Activated CD4-positive, CD25-positive, alpha-beta regulatory T cell treated with anti-CD3 and anti-CD28 coated beads, Interleukin-2, amount 50 U/mL, for 72 hours (primary cell): Measurements from ENCODE around the gene KPNA2.
A peak's percentile ranks its signal among the peaks of the same experiment; 100 is the strongest.
"Not testable (repeated sequence)": the region's sequence is repeated elsewhere in the genome, so short reads cannot be mapped to it uniquely, and the experiment has no call there.

Experiments
- DNase-seq: peaks from one replicate; pipeline ENCODE4 v3.0.0; 2021

KPNA2 gene

DNA sequence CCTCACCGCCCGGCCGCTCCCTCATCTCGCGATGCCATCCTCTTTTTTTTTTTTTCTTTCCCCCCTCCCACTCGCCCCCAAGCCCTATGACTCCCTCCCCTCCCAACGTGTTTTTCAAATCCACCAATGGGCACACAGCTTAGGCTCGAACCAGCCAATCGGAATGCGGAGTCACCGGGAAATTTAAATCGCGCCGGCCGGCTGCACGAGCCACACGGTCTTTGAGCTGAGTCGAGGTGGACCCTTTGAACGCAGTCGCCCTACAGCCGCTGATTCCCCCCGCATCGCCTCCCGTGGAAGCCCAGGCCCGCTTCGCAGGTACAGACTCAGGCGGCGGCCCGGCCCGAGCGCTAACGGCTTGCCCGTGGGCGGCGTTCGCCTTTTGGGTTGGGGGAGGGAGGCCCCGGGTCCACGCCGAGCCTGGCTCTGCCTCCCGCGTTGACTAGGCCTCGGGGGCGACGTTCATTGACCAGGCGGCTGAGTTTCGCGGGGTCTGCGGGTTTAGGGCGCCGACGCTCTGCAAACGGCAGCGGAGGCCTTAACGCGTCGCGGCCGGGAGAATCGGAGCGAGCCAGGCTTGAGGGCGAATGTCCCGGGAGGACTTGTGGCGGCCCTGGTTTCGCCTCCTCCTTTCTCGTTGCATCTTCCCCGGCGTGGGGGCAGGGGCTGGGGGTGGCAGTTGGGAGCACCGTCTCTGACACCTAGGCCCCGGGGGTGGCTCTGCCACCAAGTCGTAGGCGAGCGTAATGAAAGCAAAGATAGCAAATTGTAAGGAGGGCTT is at the start of gene KPNA2:
Gene KPNA2 (plus strand): TSS at position 213 of the 781 bp plus-strand sequence. CDS start 1,398 bp downstream, outside the sequence.
- peak; percentile 90 for DNase-seq

DNA sequence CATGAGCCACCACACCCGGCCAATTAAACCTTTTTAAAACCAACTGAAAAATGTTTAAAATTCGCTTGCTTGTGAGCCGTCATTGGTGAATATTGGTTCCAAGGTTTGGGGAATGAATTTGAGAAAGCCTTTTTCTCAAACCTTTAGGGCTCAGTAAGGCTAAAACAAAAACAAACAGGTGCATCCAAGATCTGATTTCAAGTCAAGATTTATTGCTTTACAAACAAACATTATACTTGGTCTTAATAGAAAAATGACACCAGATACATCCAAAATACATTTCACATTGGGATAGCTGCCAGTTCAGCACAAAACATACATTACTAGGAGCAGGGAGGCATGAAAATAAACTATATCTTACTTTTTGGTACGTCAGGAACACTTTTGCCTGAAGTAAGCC is 44.6 kb upstream of the KPNA2 start:
- DNase-seq, result no peak

DNA sequence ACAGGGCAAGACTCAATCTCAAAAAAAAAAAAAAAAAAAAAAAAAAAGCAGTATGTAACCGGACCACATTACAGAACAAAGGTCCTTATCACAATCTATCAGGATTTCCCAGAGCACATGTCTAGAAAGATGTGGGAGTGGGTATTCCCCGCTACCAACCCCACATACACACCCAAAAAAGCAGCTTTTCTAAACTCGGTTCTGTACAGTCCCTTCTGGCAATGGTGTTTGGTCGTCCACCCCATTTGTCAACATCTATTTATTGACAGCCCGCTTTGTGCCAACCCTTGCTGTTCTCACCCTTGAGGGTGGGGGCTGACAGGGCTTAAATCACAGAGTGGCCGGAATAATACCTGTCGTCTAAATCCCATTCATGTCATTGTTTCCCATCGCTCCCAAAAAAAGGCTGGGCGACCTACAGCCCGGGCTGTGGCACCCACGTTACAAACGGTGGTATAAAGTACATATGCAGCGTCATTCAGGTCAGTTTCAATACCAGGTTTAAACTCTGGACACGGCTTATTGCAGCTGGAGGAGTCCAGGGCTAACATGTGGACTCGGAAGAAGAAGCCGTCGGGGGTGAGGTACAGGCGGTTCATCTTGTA is 42.9 kb upstream of the KPNA2 start:
- no peak for DNase-seq

DNA sequence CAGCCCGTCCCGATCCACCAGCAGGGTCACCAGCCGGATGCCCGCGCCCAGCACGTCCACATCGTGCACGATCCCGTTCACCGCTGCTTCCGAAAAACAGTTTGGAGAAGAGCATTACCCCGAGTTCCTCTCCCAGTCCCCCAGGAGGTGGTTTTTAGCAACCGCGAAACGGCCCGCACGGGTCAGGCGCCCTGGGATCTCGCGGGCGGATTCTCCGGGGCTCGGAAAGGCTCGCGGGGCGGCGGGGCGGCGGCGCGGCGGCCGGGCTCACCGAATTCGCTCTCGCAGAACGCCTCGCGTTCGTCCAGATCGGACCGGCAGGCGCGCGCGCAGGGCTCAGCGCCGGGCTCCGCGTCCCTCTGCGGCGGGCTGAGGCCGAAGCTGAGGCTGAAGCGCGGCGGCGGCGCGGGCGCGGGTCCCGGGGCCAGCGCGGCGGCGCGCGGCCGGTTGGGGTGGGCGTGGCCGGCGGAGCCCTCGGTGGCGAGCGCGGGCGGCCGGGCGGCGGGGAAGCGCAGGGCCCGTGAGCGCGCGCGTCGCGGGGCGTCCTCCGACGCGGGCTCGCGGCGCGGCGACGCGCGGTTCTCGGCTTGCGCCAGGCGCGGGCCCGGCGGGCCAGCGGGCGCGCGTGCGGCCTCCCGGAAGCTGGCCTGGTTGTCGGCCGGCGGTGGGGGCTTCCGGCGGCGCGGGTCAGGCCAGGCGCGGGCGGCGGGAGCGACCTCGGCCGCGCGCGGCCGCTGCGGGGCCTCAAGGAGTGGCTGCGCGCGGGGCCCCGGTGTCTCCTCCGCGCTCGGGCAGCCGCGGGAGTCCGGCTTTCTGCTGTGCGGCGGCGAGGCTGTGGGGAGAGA is 42.2 kb upstream of the KPNA2 start:
- peak; percentile 82 for DNase-seq

DNA sequence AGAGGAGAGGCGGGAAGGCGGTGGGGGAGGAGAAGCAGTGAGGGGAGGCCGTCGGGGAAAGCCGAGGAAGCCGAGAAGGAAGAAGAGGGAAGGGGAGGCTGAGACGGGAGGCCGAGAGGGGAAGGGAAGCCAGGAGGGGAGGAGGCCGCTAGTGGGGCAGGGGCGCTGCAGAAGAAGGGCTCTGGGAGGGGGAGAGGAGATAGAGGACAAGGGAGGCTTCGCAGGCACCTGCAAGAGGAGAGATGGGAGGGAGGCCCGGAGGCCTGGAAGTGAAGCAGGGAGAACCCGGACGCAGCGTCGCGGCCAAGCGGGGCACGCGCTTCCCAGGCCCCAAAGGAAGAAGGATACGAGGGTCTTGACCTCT is 41.6 kb upstream of the KPNA2 start:
- no peak for DNase-seq

DNA sequence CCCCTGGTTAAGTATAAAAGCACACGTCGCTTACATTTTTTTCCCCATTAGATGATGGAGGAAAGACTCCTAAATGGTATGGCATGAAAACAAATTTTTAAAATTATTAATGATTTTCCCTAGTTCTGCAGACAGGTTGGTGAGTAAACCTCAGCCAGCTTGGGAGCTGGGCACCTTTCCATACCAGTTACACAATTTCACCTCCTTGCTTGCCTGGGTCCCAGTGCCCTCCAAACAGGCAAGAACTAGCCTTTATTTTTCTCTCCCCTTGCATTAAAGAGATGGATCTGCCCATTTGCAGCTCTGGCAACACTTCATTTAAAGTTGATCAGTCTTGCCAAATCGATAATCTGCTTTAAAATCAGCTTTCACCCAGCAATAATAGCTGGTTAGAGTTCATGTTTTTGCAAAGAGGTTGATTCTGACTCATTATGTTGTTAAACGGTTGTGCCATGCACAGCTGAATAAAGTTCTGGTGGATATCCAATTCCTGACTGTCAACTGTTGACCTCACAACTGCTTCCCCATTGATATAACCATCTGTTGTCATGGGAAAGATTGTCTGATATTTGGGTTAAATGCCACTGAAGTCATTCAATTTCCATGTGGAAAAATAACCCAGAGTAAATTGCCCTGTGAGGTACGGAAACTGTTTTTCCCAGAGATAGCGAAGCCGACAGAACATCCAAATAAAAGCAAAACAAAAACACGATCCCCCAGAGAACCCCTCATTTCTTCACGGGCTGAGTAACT is 40.5 kb upstream of the KPNA2 start:
- DNase-seq, result no peak

DNA sequence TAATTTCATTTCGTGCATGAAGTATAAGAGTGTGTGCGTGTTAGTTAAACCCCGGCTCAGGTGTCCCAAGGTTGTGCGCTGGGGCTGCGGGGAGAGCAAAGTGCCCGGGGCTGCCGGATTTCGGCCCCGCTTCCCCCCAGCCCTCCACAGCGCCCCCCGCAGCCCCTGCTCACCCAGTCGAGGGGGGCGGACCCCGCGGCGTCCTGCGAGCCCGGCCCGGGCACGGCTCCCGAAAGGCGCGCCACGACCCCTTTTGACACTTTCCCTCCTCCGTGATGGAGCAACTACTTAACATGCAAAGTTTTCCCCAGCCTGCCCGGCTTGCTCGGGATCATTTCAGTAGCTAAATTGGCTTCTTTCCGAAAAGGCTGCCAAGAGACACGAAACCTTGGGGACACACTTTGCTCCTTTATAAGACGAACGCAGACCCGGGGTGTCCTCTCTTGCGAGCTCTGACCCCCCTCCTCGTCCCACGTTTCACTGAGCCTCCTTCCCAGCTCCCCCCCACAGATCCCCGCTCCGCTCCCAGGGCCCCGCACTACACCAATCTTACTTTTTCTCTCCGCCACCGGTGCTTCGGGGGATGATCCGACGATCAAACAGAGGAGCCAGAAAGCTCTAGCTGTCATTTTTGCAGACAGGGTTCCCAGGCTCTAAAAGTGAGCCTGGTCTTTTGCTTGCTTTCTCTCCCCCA is 39.8 kb upstream of the KPNA2 start:
- DNase-seq, result no peak

DNA sequence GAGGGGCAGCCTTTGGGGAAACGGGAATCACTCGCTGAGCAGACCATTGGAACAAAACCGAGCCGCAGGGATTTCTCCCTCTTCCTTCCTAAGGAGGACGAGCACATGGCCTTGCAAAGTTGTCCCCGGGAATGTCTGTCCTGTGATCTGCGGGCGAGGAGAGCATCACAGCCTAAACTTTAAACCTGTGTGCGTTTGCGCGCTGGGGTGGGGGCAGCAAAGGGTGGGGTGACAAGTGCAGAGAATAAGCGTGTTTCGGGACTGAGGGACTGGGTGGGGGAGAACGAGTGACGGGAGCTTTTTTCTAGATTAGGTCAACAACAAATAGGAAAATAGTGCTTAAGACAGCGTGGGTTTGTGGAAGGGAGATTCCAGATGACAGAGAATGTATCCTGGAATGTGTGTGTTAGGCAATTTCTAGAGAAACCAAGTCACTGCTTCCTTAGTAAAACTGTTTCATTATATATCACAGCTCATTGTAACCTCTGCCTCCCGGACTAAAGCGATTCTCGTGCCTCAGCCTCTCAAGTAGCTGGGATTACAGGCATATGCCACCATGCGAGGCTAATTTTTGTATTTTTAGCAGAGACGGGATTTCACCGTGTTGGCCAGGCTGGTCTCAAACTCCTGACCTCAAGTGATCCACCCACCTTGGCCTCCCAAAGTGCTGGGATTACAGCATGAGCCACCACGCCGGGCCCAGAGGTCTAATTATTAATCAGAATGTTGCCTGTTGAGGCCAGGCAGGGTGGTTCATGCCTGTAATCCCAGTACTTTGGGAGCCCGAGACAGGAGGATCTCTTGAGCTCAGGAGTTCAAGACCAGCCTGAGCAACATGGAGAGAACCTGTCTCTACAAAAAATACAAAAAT is 39.0 kb upstream of the KPNA2 start, which contains the start of gene C17orf58:
Gene C17orf58 (minus strand): TSS at position 169 of the 871 bp plus-strand sequence. CDS start 271 bp downstream, outside the sequence.
- DNase-seq, result not testable (repeated sequence)

DNA sequence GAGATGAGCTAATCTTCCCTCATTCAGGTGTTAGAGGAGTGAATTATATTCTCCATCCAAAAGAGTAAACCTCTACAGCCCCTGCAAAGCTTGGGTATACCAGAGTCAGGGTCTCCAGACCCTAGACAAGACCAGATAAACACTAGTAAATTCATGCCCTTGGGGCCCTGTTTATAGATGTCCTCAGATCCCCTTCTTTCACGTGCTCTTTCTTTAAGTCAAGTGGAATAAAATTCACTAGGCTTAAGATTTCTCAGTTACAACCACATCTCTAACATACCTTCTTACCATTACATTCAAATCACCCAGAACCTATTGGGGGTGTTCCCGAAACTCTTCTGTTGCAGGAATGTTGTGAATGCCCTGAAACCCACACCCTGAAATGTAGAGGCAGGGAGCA is 37.1 kb upstream of the KPNA2 start:
- DNase-seq, result no peak

DNA sequence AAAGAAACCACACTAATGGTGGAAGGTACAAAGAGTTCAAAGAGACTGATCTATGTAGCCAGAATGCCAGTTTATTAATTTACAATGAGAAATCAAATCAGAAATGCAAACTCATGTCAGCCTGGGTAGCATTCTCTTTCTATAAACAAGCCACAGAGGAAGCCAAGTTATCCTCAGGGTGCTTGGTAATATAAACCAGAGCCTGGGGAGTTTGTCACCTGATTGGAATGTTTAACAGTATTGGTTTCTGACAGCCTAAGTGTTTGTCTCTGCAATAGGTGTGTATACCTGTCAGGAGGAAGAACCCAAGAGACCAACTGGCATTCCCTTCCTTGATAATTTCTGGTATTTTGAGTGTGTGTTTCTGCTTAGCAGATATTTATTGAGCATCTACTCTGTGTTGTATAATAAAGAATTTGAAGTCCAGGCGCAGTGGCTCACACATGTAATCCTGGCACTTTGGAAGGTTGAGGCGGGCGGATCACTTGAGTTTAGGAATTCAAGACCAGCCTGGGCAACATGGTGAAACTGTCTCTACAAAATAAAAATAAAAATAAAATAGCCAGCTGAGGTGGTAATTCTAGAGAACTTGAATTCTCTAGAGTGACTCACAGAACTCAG is 36.1 kb upstream of the KPNA2 start:
- DNase-seq, result no peak

DNA sequence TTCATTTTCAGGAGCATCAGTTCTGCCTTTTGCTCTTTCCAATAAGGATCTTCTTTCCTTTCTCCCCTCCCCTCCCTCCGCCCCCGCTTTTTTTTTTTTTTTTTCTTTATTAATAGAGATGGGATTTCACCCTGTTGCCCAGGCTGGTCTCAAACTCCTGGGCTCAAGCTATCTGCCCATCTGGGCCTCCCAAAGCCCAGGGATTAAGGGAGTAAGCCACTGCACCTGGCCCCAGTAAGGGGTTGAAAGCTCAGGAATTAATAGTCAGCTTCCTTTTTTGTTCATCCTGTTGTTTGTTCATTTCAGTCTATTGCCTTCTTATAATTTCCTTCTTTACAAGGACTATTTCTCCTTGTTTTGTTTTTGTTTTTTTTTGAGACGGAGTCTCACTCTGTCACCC is 31.3 kb upstream of the KPNA2 start:
- DNase-seq, result no peak

DNA sequence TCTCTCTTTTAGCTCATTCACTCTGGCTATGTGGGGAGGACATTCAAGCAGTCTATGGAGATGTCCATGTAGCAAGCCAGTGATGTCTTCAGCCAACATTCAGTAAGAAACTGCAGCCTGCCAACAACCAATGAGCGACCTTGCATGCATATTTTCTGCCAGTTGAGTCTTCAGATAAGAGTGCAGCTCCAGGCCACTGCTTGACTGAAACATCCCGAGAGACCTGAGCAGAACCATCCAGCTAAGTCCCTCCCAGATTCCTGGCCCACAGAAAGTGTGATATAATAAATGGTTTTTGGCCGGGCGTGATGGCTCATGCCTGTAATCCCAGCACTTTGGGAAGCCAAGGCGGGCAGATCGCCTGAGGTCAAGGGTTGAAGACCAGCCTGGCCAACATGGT is 28.7 kb upstream of the KPNA2 start:
- no peak for DNase-seq

DNA sequence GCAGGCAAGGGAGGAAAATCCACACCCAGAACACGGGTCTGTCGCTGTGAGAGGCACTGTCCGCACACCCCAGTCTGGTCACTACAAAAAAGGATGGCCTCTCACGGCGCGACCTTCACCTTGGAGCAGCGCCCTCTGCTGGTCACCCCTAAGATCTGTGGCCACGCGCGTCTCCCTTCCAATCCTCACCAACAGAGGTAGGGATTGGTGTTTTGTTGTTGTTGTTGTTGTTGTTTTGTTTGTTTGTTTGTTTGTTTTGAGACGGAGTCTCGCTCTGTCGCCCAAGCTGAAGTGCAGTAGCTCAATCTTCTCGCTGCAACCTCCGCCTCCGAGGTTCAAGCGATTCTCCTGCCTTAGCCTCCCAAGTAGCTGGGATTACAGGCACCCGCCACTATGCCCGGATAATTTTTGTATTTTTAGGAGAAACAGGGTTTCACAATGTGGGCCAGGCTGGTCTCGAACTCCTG is 24.3 kb upstream of the KPNA2 start:
- DNase-seq, result peak; percentile 79

DNA sequence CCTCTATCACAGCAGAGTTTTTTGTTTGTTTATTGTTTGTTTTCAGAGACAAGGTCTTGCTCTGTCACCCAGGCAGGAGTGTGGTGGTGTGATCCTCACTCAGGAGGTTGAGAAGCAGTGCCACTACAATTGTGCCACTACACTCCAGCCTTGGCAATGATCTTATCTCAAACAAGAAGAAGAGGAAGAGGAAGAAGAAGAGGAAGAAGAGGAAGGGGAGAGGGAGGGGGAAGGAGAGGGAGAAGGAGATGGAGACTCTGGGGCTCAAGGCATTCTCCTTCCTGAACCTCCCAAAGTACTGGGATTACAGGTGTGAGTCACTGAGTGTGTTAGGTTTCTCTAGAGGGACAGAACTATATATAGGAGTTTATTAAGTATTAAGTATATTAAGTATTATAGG is 22.1 kb upstream of the KPNA2 start:
- no peak for DNase-seq

DNA sequence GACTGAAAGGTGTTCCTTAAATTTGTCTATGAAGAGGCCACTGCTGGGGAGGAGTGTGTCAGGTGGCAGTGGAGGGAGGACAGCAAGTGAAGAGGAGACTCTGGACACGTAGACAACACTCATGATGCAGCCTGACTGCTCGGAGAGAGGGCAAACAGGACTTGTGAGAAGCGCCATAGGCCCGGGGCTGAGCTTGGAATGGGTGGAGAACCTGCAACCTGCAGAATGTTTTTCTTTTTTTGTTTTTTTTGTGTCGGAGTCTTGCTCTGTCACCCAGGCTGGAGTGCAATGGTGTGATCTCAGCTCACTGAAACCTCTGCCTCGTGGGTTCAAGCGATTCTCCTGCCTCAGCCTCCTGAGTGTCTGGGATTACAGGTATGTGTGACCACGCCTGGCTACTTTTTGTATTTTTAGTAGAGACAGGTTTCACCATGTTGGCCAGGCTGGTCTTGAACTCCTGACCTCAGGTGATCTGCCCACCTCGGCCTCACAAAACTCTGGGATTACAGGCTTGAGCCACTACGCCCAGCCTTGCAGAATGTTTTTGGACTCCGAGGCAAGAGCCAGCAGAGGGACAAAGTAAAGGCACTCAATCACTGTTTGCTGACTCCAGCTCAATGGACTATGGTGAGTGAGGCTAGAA is 20.3 kb upstream of the KPNA2 start:
- DNase-seq, result no peak

DNA sequence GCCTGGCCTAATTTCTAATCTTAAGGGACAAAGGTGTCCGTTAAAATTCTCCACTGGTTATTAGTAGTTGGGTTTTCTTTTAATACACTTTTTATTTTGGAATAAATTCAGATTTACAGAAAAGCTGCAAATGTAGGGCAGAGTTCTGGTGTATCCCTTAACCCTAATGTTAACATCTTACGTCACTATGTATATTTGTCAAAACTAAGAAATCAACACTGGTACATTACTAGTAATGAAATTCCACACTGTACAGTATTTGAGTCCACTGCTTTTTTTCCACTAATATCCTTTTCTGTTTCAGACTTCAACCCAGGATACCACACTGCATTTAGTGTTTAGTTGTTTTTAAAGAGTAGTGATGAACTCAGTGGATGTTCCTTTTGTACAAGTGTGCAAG is 18.7 kb upstream of the KPNA2 start:
- no peak for DNase-seq

DNA sequence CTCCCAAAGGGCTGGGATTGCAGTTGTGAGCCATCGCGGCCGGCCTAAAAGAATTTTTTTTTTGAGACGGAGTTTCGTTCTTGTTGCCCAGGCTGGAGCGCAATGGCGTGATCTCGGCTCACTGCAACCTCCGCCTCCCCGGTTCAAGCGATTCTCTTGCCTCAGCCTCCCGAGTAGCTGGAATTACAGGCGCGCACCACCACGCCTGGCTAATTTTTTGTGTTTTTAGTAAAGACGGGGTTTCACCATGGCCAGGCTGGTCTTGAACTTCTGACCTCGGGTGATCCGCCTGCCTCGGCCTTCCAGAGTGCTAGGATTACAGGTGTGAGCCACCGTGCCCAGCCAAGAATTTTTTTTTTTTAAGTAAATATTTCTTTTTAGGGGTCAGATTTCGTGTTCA is 17.0 kb upstream of the KPNA2 start:
- not testable (repeated sequence) for DNase-seq

DNA sequence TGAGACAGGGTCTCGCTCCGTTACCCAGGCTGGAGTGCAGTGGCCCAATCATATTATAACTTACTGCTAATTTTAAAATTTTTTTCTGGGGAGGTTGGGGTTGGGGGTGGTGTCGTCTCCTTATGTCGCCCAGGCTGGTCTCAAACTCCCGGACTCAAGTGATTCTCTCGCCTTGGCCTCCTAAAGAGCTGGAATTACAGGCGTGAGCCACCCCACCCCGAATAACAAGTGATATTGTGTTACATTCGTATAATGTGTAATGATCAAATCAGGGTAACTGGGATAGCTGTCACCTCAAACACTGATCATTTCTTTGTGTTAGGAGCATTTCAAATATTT is 16.2 kb upstream of the KPNA2 start:
- no peak for DNase-seq

DNA sequence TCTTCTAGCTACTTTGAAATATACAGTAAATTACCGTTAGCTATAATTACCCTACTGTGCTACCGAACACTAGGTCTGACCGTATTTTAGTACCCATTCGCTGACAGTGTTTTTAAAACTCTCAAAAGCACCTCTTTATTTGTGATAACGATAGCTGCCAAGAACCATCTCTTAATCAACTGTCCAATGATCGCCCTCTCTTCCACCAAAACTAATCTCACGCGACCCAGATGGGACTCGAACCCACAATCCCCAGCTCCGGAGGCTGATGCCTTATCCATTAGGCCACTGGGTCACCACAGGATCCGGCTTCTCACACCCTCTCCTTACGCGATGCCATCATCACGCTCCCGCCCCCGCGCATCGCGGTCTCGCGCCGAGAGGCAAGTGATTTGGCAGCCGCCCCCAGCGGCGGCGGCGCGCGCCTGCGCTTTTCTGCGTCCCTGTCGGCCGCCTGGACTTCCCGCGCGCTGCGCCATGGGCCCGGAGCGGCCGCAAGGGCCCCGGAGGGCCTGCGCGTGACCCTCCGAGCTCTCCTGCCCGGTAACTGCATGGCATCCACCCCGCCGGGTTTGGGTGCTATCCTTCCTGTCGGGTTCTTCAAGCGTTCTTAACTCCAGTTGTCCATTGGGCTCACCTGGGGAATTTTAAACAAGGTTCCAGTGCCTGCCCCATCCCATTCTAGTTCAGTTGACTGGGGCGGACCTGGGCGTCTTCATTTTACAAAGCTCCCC is 15.7 kb upstream of the KPNA2 start:
- peak; percentile 100 for DNase-seq

DNA sequence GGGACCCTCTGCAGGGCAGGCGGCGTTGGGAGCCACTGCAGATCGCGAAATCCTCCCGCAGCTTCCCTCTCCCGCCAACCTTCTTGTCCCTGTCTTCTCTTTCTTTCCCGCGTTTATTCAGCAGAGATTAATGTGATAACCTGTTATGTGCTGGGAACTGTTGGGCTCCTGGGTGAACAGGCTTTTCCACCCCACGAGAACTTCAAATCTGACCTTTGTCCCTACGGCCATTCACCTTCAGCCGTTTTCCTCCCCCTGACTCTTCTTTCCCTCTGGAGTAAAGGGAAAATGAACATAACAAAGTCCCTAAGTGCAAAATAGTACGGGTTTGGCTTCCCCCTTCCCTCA is 15.2 kb upstream of the KPNA2 start:
- DNase-seq, result no peak
